Measurements from ENCODE around the gene AHCYL2. TPM values are rescaled to one million over a fixed set of nuclear protein-coding genes. Genes with fewer than 3 reads are reported as not detected.
"Not testable (repeated sequence)": the region's sequence is repeated elsewhere in the genome, so short reads cannot be mapped to it uniquely, and the experiment has no call there.

AHCYL2 gene
- total RNA-seq, 8 experiments from 2014 or later = 8.5 to 123 (median 23.8) TPM

GRCh38 chr7:129476398-129476797 is 251.6 kb downstream of the AHCYL2 start:
- H3K4me1 ChIP-seq (replicated peaks in 1 of 2); H3K4me3 ChIP-seq; ATAC-seq (replicated peaks in 6 of 8); H3K27ac ChIP-seq: not testable (repeated sequence)
- no CpG with 5 or more reads among the region's 27 CpGs for WGBS, 10 experiments
- in situ Hi-C loops (cut with MboI; ENCODE audit: low pct_unique_long_range_greater_than_20kb in 2 of 9, low sequenced_read_pairs in 9 of 9, unreplicated experiment in 9 of 9) = loop anchor here in 1 of 9 experiments (10.0 kb wide), 2 partner anchors 112 to 252 kb away; partner anchors contain the start of gene AHCYL2

Other genes with a start within 250 kb of the AHCYL2 start
- 10 to 100 TPM; 45.3 to 63.9 (median 52.0) TPM for gene TNPO3, start 169.9 kb upstream of the AHCYL2 start, total RNA-seq
- gene TSPAN33, start 80.3 kb upstream of the AHCYL2 start, total RNA-seq = 10 to 100 TPM in 2 of 8 experiments, 1 to 10 TPM in 6; 2.0 to 24.0 (median 5.6) TPM
- gene SMO, start 36.4 kb upstream of the AHCYL2 start, total RNA-seq = 10 to 100 TPM in 5 of 8 experiments, 1 to 10 TPM in 3; 2.9 to 33.9 (median 10.6) TPM
- 10 to 100 TPM in 1 of 8 experiments, 1 to 10 TPM in 7; 1.2 to 41.1 (median 2.6) TPM for gene STRIP2, start 209.4 kb downstream of the AHCYL2 start, total RNA-seq